Aorta (tissue), 5 donors: Measurements from ENCODE around the gene C1orf185. TPM values are rescaled to one million over a fixed set of nuclear protein-coding genes. Genes with fewer than 3 reads are reported as not detected.
A peak's percentile ranks its signal among the peaks of the same experiment; 100 is the strongest.

Experiments
- ATAC-seq: fragments of 200-7000 bp; cut with Tn5 transposase; one replicate; pipeline ENCODE4 v1.9.1; 2022; ENCODE audit warnings: moderate library complexity; ENCODE audit not compliant: low FRiP score
- DNase-seq, 2 donors: peaks; one replicate each; pipeline ENCODE4 v3.0.0-alpha.2; 2020
- H3K27ac ChIP-seq, 2 donors: one replicate each; pipeline ENCODE4 v1.5.1; 2013; ENCODE audit warnings: low read length in 2 of 2, mild to moderate bottlenecking in 2 of 2, moderate library complexity in 2 of 2, control low read depth in 1 of 2, inconsistent platforms in 1 of 2, low read depth in 1 of 2
- H3K27me3 ChIP-seq, 2 donors: one replicate each; pipeline ENCODE4 v1.6.1; 2013; ENCODE audit warnings: control low read depth in 1 of 2, low read length in 1 of 2, mild to moderate bottlenecking in 1 of 2, moderate library complexity in 1 of 2; ENCODE audit not compliant: insufficient read depth in 2 of 2, control insufficient read depth in 1 of 2
- H3K36me3 ChIP-seq, 2 donors: one replicate each; pipeline ENCODE4 v1.6.1; 2013; ENCODE audit warnings: control low read depth in 1 of 2, low read length in 1 of 2, mild to moderate bottlenecking in 1 of 2; ENCODE audit not compliant: insufficient read depth in 2 of 2, control insufficient read depth in 1 of 2
- H3K4me1 ChIP-seq, 2 donors: one replicate each; pipeline ENCODE4 v1.6.1; 2013; ENCODE audit warnings: low read length in 2 of 2, control low read depth in 1 of 2, mild to moderate bottlenecking in 1 of 2, moderate library complexity in 1 of 2; ENCODE audit not compliant: insufficient read depth in 2 of 2, control insufficient read depth in 1 of 2
- H3K4me3 ChIP-seq, 2 donors: one replicate each; pipeline ENCODE4 v1.5.1; 2013; ENCODE audit warnings: low read length in 2 of 2, control low read depth in 1 of 2, mild to moderate bottlenecking in 1 of 2
- H3K9me3 ChIP-seq: one replicate; pipeline ENCODE4 v1.6.1; 2013; ENCODE audit warnings: mild to moderate bottlenecking, low read length; ENCODE audit not compliant: control insufficient read depth
- WGBS, 2 donors: extraction: QIAGEN DNeasy Blood & Tissue Kit; methylation state at CpG; one replicate each; pipeline ENCODE4 v1.1.7; 2013; 5-methylcytosine and 5-hydroxymethylcytosine counted together
- intact Hi-C, 2 donors: fragments of 100-400 bp; cut with DNase I; formaldehyde crosslinking; loops; one replicate each; pipeline versions ENCODE4 v1.14.2 to v1.15.0; 2022
- polyA plus RNA-seq, 2 donors: library from polyadenylated mRNA; stranded (reverse); fragments of 200-250 nt; gene quantifications; one replicate each; pipeline ENCODE4 v1.2.3, GENCODE V29; 2013
- total RNA-seq, 2 donors: library from RNA; stranded (reverse); fragmentation: NEBNext Ultra II Directional; extraction: Animal tissue kit (Norgen Biotek cat#: 25700); gene quantifications; one replicate each; pipeline ENCODE4 v1.2.1, GENCODE V29; 2021
- donor health status: healthy with polysubstance abuse.
- donor health status: Bipolar disorder and iron deficiency.
- donor health status: DM: no; HTN: no; CAD: no.
- donor health status: DM: no; HTN: no; CAD: no.
- donor health status: DM: yes; HTN: yes; CAD: no.

C1orf185 gene
- total and polyA plus RNA-seq, 4 donors: not detected

DNA sequence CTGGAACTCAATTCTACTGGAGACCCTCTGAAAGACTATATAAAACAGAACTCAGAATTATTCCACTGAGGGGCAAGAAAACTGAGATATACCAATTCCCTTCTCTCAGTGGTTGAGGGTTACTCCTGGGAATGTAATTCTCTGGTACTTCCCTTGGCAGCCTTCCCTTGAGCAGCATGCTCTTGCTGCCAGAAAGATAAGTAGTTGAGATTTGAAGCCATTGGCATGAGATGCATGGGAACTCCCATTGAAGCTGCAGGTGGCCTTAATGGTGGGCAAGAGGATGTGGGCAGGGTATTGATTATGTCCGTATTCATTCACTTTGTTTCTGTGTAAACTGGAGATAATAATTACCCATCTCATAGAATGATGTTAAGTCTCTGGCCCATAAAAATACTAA, 28.6 kb upstream of the C1orf185 start:
- H3K36me3 ChIP-seq: no peaks in the 10 kb centered on the region
- H3K4me3 ChIP-seq: no peak overlapping the region
- no peaks in the 10 kb centered on the region for H3K9me3 ChIP-seq
- ATAC-seq (no peak), DNase-seq (no peak)
- no peaks in the 10 kb centered on the region for H3K27me3 ChIP-seq
- H3K4me1 ChIP-seq: no peaks in the 10 kb centered on the region
- no peak overlapping the region for H3K27ac ChIP-seq
- intact Hi-C loops: no loop called here
- 68 to 69% methylated on average over 1 of the region's 1 CpG for WGBS, 2 donors

DNA sequence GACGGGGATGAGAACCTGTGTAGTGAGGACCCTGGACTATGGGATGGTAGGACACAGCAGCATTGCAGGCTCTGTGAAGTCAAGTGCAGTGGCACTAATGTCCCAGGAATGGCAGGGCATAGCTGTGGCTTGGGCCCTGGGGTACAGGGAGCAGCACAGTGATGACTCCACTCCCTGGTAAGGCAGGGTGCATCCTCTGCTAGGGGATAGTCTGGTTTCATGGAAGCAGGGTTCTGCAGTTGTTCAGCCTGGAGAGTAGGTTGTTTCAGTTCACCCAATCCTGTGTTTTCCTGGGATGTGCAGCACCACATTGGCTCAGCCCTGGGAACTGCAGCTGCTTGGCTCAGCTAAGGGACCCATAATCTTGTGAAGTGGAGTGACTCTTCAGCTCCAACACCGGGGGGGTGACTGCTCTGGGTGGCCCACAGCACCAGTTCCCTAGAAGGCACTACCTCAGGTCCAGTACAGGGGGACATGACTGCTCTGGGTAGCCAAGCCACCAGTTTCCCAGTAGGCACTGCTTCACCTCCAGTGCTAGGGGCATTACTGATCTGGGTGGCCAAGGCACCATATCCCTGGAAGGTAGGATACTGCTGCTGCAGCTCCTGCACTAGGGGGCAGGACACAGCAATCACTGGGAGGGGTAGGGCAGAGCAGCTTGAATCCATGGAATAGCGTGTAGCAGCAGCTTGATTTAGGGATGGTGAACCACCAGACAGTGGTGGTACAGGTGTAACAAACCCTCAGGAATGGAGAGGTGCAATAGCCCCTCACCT, 15.3 kb upstream of the C1orf185 start:
- peaks cover 2% of the 10 kb centered on the region for H3K9me3 ChIP-seq
- no peak for ATAC-seq
- peak in 1 of 2 donors; percentile 30 for DNase-seq

DNA sequence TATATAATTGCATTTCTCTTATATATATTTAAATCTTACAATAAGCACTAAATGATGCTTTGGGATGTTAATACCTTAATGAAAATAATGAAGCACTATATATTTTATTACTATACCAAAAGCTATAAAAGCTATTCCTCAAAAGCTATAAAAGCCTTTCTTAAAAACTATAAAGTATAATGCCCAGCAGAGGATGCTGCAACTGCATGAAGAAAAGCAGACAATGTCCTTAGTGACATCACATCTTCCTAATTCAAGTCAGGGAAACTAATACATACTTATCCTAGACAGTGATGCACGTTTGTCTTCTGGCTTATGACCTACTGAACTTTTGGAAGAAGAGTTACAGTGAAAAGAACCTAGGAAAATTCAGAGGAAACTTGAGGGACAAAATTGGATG, 13.6 kb upstream of the C1orf185 start:
- Histone ChIP-seq H3K27ac (no peak overlapping the region), H3K4me1 (no peaks in the 10 kb centered on the region), H3K9me3 (peaks cover 2% of the 10 kb centered on the region), H3K27me3 (no peaks in the 10 kb centered on the region), H3K4me3 (no peak overlapping the region), H3K36me3 (no peaks in the 10 kb centered on the region)
- intact Hi-C loops: no loop called here
- DNase-seq (no peak), ATAC-seq (no peak)
- 40 to 41% methylated on average over 1 of the region's 1 CpG for WGBS, 2 donors

More for the DNA sequence above, 15.3 kb upstream of the C1orf185 start:
- H3K4me3 ChIP-seq: no peak overlapping the region
- no peaks in the 10 kb centered on the region for H3K4me1 ChIP-seq
- 81 to 86% methylated on average over 3 of the region's 3 CpGs for WGBS, 2 donors
- intact Hi-C loops: no loop called here
- no peaks in the 10 kb centered on the region for H3K27me3 ChIP-seq
- no peaks in the 10 kb centered on the region for H3K36me3 ChIP-seq
- no peak overlapping the region for H3K27ac ChIP-seq

DNA sequence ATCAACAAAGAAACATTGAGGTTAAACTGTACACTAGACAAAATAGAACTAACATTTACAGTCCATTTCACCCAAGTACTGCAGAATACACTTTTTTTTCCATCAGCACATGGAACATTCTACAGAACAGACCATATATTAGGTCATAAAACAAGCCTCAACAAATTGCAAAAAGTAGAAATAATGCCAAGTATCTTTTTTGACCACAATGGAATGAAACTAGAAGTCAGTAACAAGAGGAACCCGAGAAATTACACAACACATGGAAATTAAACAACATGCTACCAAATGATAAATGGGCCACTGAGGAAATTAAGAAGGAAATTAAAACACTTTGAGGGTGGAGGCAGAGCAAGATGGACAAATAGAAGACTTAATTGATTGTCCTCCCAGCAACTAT, 8.4 kb upstream of the C1orf185 start:
- Histone ChIP-seq H3K27ac (no peak overlapping the region), H3K27me3 (peaks cover 0 to 3% of the 10 kb centered on the region in 2 donors), H3K36me3 (no peaks in the 10 kb centered on the region), H3K4me1 (no peaks in the 10 kb centered on the region), H3K4me3 (no peak overlapping the region), H3K9me3 (peaks cover 10% of the 10 kb centered on the region)
- intact Hi-C loops: no loop called here
- no peak for DNase-seq
- WGBS, 2 donors: 60 to 66% methylated on average over 1 of the region's 1 CpG
- ATAC-seq: no peak

DNA sequence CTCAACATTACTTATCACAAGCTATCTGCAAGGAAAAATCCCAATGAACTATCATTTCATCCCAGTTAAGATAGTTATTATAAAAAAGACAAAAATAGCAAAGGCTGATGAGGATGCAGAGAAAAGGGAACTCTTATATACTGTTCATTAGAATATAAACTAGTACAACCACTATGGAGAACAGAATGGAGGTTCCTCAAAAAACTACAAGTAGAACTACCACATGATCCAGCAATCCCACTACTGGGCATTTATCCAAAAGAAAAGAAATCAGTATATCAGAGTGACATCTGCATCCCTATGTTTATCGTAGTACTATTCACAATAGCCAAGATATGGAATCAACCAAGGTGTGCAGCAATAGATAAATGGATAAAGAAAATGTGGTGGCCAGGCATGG, 4.9 kb upstream of the C1orf185 start:
- H3K4me3 ChIP-seq: no peak overlapping the region
- WGBS, 2 donors: 81 to 82% methylated on average over 1 of the region's 1 CpG
- intact Hi-C loops: no loop called here
- H3K27ac ChIP-seq: no peak overlapping the region
- peaks cover 0 to 3% of the 10 kb centered on the region in 2 donors for H3K27me3 ChIP-seq
- no peaks in the 10 kb centered on the region for H3K36me3 ChIP-seq
- no peak for ATAC-seq
- H3K4me1 ChIP-seq: no peaks in the 10 kb centered on the region
- peaks cover 8% of the 10 kb centered on the region for H3K9me3 ChIP-seq
- DNase-seq: no peak

DNA sequence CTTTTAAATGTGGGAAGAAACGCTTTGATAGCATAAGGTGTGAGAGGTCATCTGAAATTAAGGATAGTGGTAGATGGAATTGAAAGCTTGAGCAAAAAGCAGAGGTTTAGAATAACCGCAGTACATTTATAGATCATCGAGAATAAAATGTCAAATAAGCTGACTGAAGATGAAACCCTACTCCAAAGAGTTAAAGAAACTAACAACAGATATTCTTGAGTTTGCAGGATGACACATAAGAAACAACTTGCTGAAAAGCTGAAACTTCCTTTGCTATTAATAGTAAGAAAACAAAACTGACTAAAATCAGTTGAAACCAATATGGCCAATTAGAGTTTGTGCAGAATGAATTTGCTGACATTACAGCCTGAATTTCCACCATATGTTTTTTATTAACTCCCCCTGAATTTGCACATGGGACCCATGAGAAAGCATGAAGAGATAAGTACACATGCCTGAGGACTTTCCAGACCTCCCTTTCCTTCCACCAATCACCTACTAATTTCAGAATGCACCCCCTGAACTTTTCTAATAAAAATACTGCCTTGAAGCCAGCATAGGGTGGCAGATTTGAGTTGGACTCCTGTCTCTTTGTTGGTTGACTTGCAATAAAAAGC, 1.7 kb upstream of the C1orf185 start:
- ATAC-seq: no peak
- intact Hi-C loops: no loop called here
- Histone ChIP-seq H3K27ac (no peak overlapping the region), H3K27me3 (no peaks in the 10 kb centered on the region), H3K4me1 (no peaks in the 10 kb centered on the region), H3K4me3 (no peak overlapping the region), H3K36me3 (no peaks in the 10 kb centered on the region), H3K9me3 (no peaks in the 10 kb centered on the region)
- DNase-seq: no peak
- 72 to 77% methylated on average over 3 of the region's 3 CpGs for WGBS, 2 donors

DNA sequence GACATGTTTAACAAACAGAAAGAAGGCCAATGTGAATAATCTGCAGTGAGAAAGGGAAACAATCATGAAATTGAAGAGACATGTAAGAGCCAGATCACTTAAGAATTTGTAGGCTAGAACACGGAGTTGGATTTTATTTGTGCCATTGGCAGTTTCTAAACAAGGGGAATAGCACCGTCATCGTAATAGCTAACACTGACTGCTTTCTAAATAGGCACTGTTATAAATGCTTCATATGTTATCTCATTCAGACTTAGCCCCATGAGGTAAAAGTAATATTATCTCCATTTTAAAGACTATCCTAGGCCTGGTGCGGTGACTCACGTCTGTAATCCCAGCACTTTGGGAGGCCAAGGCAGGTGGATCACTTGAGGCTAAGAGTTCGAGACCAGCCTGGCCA, 12.1 kb downstream of the C1orf185 start:
- Histone ChIP-seq H3K4me1 (no peaks in the 10 kb centered on the region), H3K27me3 (no peaks in the 10 kb centered on the region), H3K36me3 (no peaks in the 10 kb centered on the region), H3K9me3 (no peaks in the 10 kb centered on the region), H3K27ac (no peak overlapping the region), H3K4me3 (no peak overlapping the region)
- 79 to 83% methylated on average over 6 of the region's 6 CpGs for WGBS, 2 donors
- intact Hi-C loops: no loop called here
- DNase-seq: no peak
- ATAC-seq: no peak

DNA sequence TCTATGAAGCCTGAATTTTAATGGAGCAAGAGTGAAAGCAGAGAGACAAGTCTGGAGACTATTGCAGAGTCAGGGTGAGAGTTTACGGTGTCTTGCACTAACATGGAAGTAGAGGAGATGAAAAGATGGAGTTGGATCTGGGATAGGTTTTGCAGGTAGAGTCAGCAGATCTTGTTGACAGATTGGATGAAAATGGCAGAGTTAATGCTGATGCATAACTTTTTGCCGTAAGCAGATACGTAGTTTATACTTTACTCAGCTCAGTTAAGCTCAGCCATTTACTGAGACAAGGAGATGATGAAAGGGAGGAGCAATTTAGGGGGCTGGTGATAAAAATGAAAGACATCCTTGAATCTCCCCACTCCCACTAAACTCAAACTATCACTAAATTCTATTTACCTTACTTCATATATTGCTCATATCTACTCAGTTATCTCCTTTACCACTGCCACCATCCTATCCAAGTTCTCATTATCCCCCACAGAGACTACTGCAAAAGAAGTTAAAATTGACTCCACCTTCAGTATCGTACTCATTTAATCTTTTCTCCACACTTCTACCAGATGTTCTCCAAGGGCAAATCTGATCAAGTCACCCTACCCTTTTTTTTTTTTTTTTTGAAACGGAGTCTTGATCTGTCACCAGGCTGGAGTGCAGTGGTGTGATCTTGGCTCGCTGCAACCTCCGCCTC, 13.8 kb downstream of the C1orf185 start:
- ATAC-seq: no peak
- 80 to 87% methylated on average over 7 of the region's 7 CpGs for WGBS, 2 donors
- no peak overlapping the region for H3K4me3 ChIP-seq
- no peaks in the 10 kb centered on the region for H3K36me3 ChIP-seq
- no peaks in the 10 kb centered on the region for H3K4me1 ChIP-seq
- intact Hi-C loops: no loop called here
- no peak overlapping the region for H3K27ac ChIP-seq
- no peaks in the 10 kb centered on the region for H3K9me3 ChIP-seq
- H3K27me3 ChIP-seq: no peaks in the 10 kb centered on the region
- no peak for DNase-seq
